GM23248 (cell line): ENCODE results near the gene CACNA1B. TPM values are rescaled to one million over a fixed set of nuclear protein-coding genes. Genes with fewer than 3 reads are reported as not detected.

ENCODE experiments used
- DNase-seq: peaks from one replicate; pipeline ENCODE4 v3.0.0-alpha.2; 2015
- H2AFZ ChIP-seq: fragments of 200-600 bp; sonication (generic); 2 replicates; pipeline ENCODE4 v1.6.1; 2016; ENCODE audit warnings: antibody characterized with exemption
- H3F3A ChIP-seq: fragments of 200-600 bp; sonication (generic); 2 replicates; pipeline ENCODE4 v1.6.1; 2016; ENCODE audit warnings: mild to moderate bottlenecking, antibody characterized with exemption, mixed run types; ENCODE audit not compliant: insufficient read depth
- H3K27ac ChIP-seq: fragments of 200-600 bp; sonication (generic); 2 replicates; pipeline ENCODE4 v1.5.1; 2016; ENCODE audit warnings: mild to moderate bottlenecking
- H3K27me3 ChIP-seq: fragments of 200-600 bp; sonication (generic); replicated peaks from 2 replicates; pipeline ENCODE4 v1.6.1; 2016; ENCODE audit warnings: mild to moderate bottlenecking; ENCODE audit not compliant: insufficient read depth
- H3K36me3 ChIP-seq: fragments of 200-600 bp; sonication (generic); 2 replicates; pipeline ENCODE4 v1.6.1; 2016; ENCODE audit warnings: low read depth, mild to moderate bottlenecking
- H3K4me1 ChIP-seq: fragments of 200-600 bp; sonication (generic); 2 replicates; pipeline ENCODE4 v1.6.1; 2016; ENCODE audit warnings: mild to moderate bottlenecking; ENCODE audit not compliant: insufficient read depth
- H3K4me2 ChIP-seq: fragments of 200-600 bp; sonication (generic); one replicate; pipeline ENCODE4 v1.6.1; 2016; ENCODE audit warnings: mild to moderate bottlenecking; ENCODE audit not compliant: unreplicated experiment
- H3K4me3 ChIP-seq: fragments of 200-600 bp; sonication (generic); 2 replicates; pipeline ENCODE4 v1.5.1; 2016; ENCODE audit warnings: mild to moderate bottlenecking
- H3K79me2 ChIP-seq: fragments of 200-600 bp; sonication (generic); 2 replicates; pipeline ENCODE4 v1.6.1; 2016; ENCODE audit warnings: mild to moderate bottlenecking; ENCODE audit not compliant: insufficient read depth
- H3K9ac ChIP-seq: fragments of 200-600 bp; sonication (generic); 2 replicates; pipeline ENCODE4 v1.6.1; 2016; ENCODE audit warnings: mild to moderate bottlenecking
- H3K9me2 ChIP-seq: fragments of 200-600 bp; sonication (generic); 2 replicates; pipeline ENCODE4 v1.6.1; 2016; ENCODE audit warnings: mixed run types, mild to moderate bottlenecking, moderate library complexity; ENCODE audit not compliant: insufficient read depth
- H3K9me3 ChIP-seq: fragments of 200-600 bp; sonication (generic); one replicate; pipeline ENCODE4 v1.6.1; 2017; ENCODE audit warnings: low read depth
- H4K20me1 ChIP-seq: fragments of 200-600 bp; sonication (generic); 2 replicates; pipeline ENCODE4 v1.6.0; 2016; ENCODE audit not compliant: insufficient read depth
- EZH2 ChIP-seq: fragments of 200-600 bp; sonication (generic); IDR thresholded peaks from 2 replicates; pipeline ENCODE4 v1.6.1; 2018; ENCODE audit warnings: antibody characterized with exemption, mild to moderate bottlenecking; ENCODE audit not compliant: insufficient read depth, poor library complexity, severe bottlenecking
- EZH2phosphoT487 ChIP-seq: fragments of 200-600 bp; sonication (generic); IDR thresholded peaks from 2 replicates; pipeline ENCODE4 v1.6.1; 2018; ENCODE audit warnings: antibody characterized with exemption, moderate library complexity, mild to moderate bottlenecking, low read depth; ENCODE audit not compliant: insufficient read depth
- WGBS, 2 experiments: methylation state at CpG; one replicate each; pipeline ENCODE4 v1.1.6; 2015 to 2017; ENCODE audit warnings: low lambda C conversion rate in 2 of 2, low coverage in 1 of 2; ENCODE audit errors: missing lambda C conversion rate in 2 of 2; 5-methylcytosine and 5-hydroxymethylcytosine counted together
- in situ Hi-C: fragments of 300-500 bp; cut with MboI; formaldehyde crosslinking; loops from 2 replicates; pipeline ENCODE4 v1.15.0; 2020
- polyA plus RNA-seq: library from polyadenylated mRNA; unstranded; fragments of >200 nt; fragmentation: Nextera tagmentation; extraction: Ambion mirVana; gene quantifications from 2 replicates; pipeline ENCODE4 v1.2.1, GENCODE V29; 2016
- total RNA-seq: library from RNA; depleted of rRNA; stranded (reverse); fragments of >200 nt; shearing (Covaris generic); gene quantifications from 2 replicates; pipeline ENCODE4 v1.2.3, GENCODE V29; 2014

Gene CACNA1B
- total and polyA plus RNA-seq, 2 experiments from 2014 or later = not detected

DNA sequence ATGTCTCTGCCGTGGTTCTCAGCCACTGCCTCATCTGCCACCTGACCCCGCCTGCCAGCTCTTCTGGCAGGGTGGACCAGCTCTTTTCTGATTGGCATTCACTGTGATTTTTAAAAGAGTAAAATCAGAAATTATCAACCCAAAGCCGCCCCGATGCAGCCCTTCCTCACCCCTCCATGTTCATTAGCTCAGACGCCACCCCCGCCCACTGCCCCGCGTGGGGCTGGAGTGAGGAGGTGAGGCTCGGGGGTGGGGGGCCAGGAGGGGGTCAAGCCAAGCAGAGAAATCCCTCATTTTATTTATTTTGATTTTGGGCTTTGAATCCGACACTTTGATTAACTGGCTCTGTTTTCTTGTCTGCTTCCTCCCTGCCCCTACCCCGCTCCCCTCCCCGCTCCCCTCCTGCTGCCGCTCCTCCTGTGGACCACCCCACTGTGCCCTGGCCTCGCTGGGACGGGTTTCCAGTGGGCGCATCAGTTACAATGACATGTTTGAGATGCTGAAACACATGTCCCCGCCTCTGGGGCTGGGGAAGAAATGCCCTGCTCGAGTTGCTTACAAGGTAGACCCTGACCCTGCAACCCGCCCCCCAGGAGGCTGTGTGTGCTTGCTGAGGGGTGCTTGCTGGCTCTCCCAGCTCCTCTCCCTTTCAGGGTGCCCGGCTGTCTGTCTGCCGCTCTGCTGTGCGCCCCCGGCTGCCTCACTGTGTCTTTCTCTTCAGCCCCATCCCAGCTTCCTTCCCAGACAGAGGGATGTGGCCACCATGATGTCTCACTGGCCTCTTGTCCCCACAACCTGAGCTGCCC, 224.9 kb downstream of the CACNA1B start:
- Histone ChIP-seq H3K9ac (no peak overlapping the region), H3F3A (no peaks in the 10 kb centered on the region), H3K27me3 (no peaks in the 10 kb centered on the region), H3K9me3 (no peaks in the 10 kb centered on the region), H3K27ac (no peak overlapping the region), H3K79me2 (no peaks in the 10 kb centered on the region), H3K36me3 (no peaks in the 10 kb centered on the region), H3K4me2 (no peak overlapping the region), H2AFZ (no peak overlapping the region), H4K20me1 (no peaks in the 10 kb centered on the region), H3K4me1 (no peaks in the 10 kb centered on the region), H3K4me3 (no peak overlapping the region), H3K9me2 (no peaks in the 10 kb centered on the region)
- TF ChIP-seq EZH2phosphoT487 (no peak), EZH2 (no peak)
- in situ Hi-C loops = no loop called here
- WGBS, 2 experiments = 31 to 38% methylated on average over 18 to 23 of the region's 23 CpGs
- DNase-seq = no peak

DNA sequence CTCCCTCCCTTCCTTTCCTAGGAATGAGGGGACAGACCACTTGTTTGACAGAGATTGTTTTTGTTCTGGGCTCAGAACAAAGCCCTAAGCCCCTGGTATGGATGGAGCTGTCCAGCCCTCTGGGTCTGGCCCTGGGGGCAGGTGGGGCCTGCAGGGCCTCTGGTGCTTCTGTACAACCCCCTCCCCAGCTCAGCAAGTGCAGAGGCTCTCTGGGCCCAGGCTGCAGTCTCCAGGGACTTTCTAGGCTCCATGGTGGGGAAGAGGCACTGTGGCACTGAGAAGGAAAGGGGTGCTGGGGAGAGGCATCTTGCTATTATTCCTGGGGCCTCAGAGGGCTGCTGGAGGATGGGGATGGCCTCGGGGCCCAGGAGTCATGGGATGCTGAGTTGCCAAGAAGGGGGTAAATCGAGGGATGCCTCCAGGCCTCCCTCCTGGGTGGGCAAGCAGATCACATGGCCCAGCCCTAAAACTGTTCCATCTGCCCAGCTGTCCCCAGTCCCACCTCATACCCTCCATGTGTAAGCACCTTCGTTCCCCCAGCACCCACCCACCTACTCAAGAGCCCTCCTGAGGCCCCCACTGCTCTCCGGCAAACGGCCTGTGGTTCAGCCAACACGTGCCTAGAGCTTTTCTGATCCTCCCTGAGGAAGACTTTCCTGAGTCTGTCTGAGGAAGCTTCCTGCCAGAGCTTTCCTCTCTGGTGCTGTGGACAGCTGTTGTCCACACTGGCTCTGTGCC, 225.7 kb downstream of the CACNA1B start:
- no peak for TF ChIP-seq EZH2phosphoT487
- Histone ChIP-seq H3K27ac (no peak overlapping the region), H3K27me3 (no peaks in the 10 kb centered on the region), H3K9ac (no peak overlapping the region), H3K4me2 (no peak overlapping the region), H3K4me1 (no peaks in the 10 kb centered on the region), H3K9me3 (no peaks in the 10 kb centered on the region), H4K20me1 (no peaks in the 10 kb centered on the region), H3K9me2 (no peaks in the 10 kb centered on the region), H2AFZ (no peak overlapping the region), H3K79me2 (no peaks in the 10 kb centered on the region), H3K4me3 (no peak overlapping the region), H3K36me3 (no peaks in the 10 kb centered on the region), H3F3A (no peaks in the 10 kb centered on the region)
- 23 to 26% methylated on average over 5 to 6 of the region's 6 CpGs for WGBS, 2 experiments
- in situ Hi-C loops = no loop called here
- DNase-seq = no peak

DNA sequence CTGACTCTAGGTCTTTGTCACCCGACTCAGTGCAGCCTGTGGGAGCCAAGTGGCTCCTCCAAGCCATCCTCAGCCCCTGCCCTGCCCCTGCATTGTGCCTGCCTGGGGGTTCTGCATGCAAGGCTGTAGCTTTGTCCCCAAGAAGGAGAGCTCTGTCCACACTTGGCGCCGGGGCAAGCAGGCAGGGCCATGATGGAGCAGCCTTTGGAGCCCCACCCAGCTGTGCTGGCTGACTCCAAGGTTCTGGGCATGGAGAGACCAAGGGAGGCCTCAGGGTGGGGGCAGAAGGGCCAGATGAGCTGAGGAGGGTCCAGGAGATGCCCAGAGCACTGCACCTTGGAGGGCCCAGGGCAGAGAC, 226.2 kb downstream of the CACNA1B start:
- H3K4me2 ChIP-seq = no peak overlapping the region
- DNase-seq = no peak
- H3F3A ChIP-seq = no peaks in the 10 kb centered on the region
- H3K79me2 ChIP-seq = no peaks in the 10 kb centered on the region
- H3K27me3 ChIP-seq = no peaks in the 10 kb centered on the region
- H2AFZ ChIP-seq = no peak overlapping the region
- WGBS, 2 experiments = 16 to 22% methylated on average over 3 of the region's 3 CpGs
- H3K4me3 ChIP-seq = no peak overlapping the region
- H3K9me3 ChIP-seq = no peaks in the 10 kb centered on the region
- in situ Hi-C loops = no loop called here
- no peaks in the 10 kb centered on the region for H3K36me3 ChIP-seq
- no peaks in the 10 kb centered on the region for H3K9me2 ChIP-seq
- no peak overlapping the region for H3K9ac ChIP-seq
- no peaks in the 10 kb centered on the region for H4K20me1 ChIP-seq
- no peaks in the 10 kb centered on the region for H3K4me1 ChIP-seq
- no peak overlapping the region for H3K27ac ChIP-seq
- no peak for TF ChIP-seq EZH2
- TF ChIP-seq EZH2phosphoT487 = no peak

DNA sequence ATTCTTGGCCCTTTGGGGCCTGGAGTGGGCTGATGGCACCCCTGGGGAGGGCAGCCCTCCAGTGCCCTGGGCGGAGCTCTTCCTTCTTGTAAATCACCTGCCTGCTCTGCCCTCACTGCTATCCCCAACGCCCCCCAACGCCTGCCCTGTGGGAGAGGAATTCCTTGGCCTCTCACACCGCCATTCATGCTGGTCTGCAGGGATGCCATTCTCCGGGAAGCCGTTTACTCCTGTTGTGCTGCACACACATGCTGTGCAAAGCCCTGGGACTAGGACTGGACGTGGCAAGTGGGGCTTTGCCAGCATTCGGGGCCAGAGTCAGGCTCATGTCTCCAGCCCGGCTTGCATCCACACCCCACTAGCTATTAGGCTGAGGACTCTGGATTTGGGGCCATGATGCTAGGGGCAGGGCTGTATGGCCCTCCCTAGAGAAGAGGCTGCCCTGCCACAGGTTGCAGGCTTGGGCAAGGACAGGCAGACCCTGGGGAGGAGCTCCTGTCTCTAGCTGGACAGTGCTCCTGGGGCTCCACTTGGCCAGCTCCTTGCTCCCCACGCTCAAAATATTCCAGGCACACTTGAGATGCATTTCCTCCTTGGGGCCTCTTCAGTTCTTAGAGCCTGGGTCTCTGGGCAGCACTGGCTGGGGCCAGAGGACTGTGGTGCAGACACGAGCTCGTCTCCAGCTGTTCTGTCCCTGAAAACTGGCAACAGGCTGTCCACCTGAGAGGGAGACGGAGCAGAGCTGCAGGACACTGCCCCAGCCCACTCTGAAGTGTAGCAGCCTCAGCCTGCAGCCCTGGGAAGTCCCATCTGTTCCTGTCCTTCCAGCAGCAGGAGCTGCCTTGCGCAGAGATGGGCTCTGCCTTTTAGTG, 226.9 kb downstream of the CACNA1B start:
- in situ Hi-C loops = no loop called here
- no peak for DNase-seq
- Histone ChIP-seq H3K4me2 (no peak overlapping the region), H3F3A (no peaks in the 10 kb centered on the region), H4K20me1 (no peaks in the 10 kb centered on the region), H3K9ac (no peak overlapping the region), H3K9me3 (no peaks in the 10 kb centered on the region), H2AFZ (no peak overlapping the region), H3K27me3 (no peaks in the 10 kb centered on the region), H3K27ac (no peak overlapping the region), H3K4me3 (no peak overlapping the region), H3K79me2 (no peaks in the 10 kb centered on the region), H3K36me3 (no peaks in the 10 kb centered on the region), H3K4me1 (no peaks in the 10 kb centered on the region), H3K9me2 (no peaks in the 10 kb centered on the region)
- WGBS, 2 experiments = 17 to 28% methylated on average over 13 to 14 of the region's 14 CpGs
- TF ChIP-seq EZH2 (no peak), EZH2phosphoT487 (no peak)
